AG08396 (cell line): ENCODE data around the gene DOCK1.
A peak's percentile ranks its signal among the peaks of the same experiment; 100 is the strongest.
"Not testable (repeated sequence)": the region's sequence is repeated elsewhere in the genome, so short reads cannot be mapped to it uniquely, and the experiment has no call there.

Experiments
- DNase-seq: peaks from one replicate; pipeline ENCODE4 v3.0.0; 2012; ENCODE audit warnings: low spot score, mixed read lengths

The DOCK1 gene

DNA sequence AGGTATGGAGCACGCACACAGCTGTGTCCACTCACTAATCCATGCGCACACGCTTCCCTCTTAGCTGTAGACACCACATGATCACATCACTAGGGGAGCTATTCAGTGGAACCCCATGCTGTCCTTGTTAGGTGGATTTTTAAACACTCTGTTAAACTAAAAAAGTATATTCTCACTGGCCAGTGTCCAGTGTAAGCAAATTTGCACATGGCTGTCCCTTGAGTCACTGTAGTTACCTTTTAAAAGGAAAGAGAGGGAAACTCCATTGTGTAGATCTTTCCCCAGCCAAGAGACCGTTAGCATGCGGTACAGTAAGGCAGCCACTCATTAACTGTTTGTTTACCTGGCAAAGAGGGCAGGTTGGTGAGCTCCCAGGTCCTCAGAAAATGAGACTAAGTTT lies 372.8 kb downstream of the DOCK1 start:
- peak; percentile 17 for DNase-seq

DNA sequence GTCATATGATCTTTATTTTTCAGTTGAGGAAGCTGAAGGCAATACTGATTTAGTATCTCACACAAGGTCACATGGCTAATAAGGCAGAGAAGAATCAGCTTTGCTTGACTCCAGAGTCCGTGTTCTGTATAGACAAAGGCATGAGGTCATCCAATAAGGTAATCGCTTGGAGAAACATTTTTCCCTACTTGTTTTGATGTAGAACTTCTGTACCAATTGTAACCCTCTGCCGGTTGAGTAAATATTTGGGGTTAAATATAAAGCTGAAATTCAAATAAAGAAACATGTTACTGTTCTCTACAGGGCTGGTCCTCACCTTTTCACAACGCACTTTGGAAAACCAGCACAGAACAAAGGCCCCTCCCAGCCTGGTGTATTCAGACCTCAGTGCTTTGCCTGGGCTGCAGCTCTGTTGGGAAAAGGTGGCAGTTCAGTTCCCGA lies 374.1 kb downstream of the DOCK1 start:
- DNase-seq = no peak

DNA sequence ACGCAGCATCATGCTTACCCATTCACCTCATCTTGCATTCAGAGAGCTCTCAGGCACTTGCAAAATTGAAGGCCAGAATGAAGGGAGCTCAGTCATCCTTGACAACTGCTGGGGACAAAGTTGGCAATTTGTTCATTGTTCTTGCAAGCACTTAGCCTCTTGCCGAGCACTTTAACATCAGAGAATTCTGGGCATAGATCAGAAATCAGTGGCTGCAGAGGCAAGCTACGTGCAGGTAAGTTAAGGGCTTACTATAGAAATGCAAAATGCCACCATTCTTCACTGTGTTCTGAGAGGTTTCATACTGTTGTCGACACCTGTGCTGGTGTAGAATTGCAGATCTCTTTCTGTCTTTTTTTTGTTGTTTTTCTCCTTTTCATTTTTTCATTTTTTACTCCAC lies 375.2 kb downstream of the DOCK1 start:
- no peak for DNase-seq

DNA sequence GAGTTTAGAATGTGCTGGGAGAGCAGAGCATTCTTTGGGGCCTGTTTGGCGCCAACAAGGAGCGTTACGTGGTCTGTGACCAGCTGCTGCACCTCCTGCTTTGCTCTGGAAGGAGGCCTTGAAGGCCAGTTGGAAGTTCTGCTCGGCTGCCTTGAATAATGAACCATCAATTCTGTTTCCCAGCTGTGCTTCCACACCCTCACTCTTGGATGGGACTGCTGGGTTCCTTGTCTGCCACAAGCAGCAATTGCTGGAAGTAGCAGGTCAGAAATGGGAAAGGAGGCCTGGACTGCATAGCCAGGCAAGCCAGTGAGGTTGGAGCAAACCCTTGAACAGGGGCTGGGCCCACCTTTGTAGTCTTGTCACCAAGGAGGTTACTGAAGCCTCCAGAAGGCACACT lies 377.8 kb downstream of the DOCK1 start:
- DNase-seq = no peak

DNA sequence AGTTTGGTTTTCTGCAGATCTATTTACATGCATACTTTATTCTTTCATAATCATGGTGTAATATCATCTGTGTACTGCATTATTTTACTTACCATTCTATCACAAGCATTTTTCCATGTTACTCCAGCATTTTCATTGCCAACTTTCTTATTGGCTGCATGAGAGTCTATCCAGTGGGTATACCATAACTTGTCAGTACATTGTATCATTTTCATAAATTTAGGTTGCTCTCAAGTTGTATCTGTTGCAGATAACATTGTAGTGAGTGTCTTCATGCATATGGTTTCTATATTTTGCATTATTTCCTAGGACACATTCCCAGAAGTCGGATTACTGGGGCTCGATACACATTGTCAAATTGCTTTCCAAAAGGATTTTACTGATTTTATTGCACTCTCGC lies 378.3 kb downstream of the DOCK1 start:
- DNase-seq = no peak

DNA sequence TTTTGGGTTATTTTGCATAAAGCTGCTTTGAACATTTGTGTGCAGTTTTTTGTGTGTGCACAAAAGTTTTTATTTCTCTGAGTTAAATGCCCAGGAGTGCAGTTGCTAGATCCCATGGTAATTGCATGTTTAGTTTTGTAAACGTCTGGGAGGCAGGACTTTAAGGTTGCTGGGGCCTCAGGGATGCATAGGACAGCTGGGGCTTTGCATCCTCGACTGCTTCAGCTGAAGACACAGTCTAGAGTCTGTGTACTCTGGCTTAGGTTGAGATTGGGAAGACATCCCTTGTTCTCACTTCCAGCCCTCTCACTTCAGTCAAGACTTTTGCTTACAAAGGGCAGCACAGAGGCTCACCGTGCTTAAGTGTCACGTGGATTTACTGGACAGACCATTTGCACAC lies 385.6 kb downstream of the DOCK1 start:
- no peak for DNase-seq

DNA sequence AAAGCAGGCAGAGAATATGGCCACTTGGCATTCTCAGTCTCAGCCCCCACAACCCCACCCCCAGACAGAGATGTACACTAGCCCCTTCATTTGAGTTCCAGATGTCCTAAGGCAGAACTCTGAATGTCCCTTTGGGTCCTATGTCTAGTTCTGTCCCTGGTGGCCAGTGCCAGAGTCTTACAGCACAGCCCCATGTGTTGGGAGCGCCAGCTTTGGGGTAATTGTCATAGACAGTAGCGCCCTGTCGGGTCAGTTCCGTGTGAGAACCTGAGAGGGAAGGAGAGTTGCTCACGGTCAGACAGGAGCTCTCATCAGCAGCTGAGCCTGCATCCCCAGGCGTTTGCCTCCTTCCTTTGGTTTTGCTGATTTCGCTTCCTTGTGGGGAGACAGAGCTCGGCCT lies 386.1 kb downstream of the DOCK1 start:
- DNase-seq = no peak

DNA sequence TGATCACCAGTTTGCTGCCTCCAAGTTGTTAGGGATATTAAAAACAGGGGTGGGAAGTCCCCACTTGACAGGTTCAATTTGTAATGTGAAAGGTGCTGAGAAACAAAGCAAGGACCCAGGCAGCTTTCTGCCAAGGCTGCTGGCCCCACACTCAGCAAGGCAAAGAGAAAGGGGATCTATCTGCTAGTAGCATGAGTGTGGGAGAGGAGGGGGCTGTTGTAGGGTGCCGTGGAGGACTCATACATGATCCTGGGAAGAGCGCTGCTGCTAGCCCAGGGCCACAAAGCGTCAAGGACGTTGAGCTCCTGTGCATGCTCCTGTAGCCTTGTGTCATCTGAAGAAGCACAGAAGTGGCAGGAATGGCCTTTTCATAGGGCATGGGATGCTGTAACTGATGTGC lies 387.7 kb downstream of the DOCK1 start:
- no peak for DNase-seq

DNA sequence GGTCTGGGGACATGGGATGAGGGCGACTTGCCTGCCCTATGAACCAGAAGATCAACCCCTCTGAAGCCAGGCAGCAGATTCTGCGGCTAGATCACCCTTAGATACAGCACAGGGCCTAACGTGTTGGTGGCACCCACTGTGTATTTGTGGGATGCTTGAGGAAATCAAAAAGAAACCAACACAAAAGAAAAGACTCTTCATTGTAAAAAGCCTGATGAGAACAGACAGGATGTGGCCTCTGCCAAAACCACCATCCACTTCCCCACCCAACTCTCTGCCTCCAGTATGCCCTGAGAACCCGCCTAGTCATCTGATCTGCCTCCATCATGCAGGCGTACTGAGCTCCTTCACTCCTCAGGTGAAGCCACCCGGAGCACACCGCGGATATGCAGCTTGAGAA lies 388.4 kb downstream of the DOCK1 start:
- no peak for DNase-seq

DNA sequence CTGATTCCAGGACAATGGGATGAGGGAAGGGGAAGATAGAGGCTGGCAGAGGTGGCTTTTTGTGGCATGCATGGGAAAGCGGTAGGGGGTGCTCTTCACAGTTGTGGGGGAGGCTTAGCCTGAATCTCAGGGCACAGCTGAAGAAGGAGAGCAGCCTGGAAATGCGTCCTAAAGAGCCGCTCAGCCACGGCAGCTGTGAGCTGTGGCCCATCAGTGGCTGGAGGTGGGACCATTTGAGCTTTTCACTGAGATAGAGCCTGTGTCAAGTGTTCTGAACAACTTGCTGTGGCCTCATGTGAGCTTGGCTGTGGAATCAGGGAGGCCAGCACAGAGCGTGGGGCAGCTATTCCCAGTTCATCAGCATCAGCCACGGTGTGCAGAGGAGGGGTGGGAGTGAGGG lies 391.5 kb downstream of the DOCK1 start:
- no peak for DNase-seq

DNA sequence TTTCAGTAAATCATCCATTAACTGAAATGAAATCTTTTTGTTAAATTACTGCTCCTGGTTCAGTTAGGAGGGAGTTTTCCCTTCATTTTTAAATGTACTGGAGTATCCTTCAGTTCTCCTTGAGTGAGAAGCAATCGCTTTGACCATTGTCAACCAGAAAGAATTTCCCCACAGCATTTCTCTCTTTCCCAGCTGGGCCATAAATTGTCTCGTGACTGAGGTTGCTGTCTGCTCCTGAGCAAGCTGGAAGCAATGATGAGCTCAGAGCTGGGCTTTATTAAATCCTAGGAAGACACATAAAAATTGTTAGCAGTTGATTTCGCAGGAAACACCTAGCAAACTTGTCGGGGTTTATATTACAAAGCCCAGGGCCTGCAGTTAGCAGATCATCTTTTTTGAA lies 393.2 kb downstream of the DOCK1 start:
- DNase-seq = no peak

DNA sequence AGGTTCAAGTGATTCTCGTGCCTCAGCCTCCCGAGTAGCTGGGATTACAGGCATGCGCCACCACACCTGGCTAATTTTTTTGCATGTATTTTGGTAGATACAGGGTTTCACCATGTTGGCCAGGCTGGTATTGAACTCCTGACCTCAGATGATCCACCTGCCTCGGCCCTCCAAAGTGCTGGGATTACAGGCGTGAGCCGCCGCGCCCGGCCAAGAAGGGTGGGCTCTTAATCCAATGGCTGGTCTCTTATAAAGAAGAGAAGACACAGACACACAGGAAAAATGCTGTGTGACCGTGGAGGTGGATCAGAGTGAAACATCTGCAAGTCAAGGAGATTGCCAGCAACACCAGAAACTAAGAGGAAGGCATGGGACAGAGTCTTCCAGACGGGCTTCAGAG lies 394.0 kb downstream of the DOCK1 start:
- DNase-seq = not testable (repeated sequence)

DNA sequence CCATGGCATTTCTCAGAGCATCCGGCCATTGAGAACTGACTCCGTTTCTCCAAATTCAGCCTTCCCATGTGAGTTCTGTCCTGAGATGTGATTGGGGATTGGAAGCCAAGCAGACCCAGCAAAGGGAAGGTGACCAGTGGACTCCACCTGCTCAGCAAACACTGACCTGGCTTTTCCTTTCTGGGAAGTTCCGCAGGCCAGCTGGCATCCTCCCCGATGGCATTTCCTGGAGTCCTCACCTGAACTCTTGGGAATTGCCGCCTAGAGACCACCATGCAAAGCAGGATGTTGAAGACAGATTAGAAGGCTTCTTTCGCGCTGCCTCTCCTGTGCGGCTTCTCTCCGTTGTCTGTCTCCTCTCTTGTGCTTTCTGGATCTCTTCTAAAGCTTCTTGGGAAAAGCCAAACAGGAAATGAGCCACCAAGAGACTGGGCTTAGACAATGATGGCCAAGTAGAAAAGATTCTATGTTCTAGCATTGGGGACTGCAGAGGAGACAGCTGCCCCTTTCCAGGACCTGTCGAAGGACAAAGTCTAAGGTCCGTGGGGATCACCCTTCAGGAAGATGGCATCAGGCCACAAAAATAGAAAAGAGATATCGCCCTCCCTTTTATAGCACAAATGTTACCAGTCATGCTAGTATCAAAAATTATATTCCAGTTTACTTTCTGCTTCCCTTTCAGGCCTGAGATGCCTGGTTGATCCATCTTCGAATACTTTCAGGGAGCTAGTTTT lies 394.9 kb downstream of the DOCK1 start:
- DNase-seq = no peak

DNA sequence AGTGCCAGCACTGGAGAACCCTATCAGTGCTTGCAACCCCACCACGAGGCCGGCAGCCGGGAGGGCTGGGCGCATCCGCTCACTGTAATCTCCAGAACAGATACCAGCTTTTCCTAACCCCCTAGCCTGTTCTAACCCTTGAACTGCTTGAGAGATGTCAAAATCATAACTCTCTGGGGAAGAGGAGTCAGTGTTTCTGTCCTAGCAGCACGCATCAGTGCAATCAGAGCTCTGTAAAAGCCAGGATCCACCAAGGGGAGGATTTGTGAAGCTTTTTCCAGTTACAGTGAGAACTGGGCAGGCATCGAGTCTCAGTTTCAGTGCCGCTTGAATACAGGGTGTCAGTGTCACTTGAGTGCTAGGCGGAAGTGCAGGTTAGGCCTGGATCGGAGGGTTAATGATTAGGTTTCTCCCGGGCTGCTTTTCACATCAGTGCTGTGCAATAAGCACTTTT lies 395.7 kb downstream of the DOCK1 start:
- no peak for DNase-seq

DNA sequence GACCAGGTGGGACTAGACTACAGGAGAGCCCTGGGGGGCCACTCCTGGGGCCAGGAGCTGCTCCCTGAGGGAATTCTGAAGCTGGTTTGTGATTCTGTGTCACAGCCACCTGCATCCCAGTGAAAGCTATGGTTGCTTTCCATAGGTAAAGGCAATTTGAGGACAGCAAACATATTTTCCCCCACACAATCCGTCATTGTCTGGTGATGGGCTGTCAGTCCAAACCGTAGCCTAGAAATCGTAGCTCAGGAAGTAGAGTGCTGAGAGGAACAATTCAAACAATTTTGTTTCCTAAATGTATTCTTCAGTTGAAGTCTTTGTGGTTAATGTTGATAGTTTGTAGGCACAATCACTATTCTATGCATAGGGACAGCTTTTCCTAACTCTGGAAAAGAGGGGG lies 397.1 kb downstream of the DOCK1 start:
- no peak for DNase-seq

DNA sequence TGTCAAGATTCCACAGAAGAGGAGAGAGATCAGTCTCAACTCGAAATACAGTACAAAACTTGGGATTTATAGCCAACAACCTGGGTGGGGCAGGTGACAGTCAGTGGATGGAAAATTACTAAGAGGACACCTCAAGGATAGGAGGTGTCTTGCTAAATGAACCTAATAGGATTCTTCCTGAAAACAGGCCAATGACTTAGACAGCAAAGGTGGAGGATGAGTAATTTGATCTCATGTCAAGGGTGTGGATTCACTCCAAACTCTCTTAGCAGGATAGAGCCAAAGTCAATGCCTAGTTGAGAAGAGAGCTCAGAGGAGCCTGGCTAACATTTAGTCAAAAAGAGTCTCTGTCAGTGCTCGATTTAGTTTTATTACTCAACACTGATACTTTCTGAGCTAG lies 397.9 kb downstream of the DOCK1 start:
- DNase-seq = no peak

DNA sequence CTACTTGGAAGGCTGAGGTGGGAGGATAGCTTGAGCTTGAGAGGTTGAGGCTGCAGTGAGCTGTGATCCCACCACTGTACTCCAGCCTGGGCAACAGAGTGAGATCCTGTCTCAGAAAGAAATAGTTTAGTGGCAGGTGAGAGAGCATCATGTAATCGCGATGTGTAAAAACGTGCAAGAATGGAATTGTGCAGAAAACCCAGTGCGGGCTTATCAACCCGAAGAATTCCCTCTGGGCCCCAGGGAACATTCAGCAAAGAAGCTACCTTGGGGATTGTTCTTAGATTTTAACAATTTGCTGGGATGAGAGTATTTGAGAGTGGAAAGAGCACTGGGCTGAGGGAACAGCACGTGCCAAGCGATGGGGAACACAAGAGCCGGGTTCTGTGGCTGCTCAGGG lies 398.5 kb downstream of the DOCK1 start:
- no peak for DNase-seq

DNA sequence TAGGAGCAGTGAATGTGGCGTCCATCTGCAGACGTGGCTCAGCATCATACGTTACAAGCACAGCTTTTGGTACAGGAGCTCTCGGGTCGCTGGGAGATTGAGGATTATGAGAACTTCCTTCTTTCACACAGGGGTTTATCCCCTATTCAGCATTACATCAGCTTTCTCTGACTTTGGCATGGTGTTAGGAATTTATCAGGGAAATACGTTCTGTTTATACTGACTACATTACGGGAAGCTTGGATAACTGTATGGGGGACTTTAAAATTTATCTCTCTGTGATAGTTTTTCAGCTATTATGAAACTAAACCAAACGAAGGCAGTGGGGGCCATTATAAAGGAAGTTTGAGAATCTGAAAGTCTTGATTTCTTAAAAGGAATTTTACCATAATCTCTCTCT lies 401.3 kb downstream of the DOCK1 start:
- no peak for DNase-seq

DNA sequence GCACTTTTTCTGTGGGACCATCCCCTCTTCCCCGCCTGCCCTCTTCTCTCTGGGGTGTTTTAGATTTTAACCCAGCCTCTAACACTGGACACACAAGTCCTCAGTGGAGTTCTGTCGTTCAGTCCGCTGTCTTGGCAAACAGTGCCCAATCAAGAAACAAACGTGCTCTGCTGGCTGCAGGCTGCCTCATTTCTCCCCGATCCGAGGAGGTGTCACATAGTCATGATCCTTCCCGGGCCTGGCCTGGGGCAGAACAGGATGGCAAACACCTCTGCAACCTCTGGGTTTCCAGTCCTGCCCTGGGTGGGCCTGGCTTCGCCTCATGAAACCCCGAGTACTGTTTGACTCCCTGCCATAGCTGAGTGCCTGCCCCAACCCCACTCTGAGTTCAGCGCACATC lies 402.1 kb downstream of the DOCK1 start:
- DNase-seq = no peak

DNA sequence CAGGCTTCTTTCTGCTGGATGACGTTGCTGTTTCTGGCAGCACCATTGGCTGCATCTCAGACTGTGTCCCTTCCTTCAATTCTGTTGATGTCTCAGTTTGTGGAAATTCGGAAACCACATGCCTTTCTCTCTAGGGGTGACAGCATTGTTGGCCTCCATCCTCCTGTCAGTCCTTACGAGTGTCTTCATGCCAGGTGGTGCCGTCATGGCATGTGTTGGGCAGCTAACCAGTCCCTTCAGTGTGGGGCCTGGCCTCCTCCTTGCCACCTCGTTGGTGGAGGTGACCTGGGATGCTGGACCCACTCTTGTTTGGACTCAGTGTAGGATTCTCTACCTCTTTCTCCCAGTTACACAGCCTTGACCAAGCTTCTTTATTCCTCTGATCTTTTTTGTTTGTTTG lies 402.8 kb downstream of the DOCK1 start:
- DNase-seq = no peak

DNA sequence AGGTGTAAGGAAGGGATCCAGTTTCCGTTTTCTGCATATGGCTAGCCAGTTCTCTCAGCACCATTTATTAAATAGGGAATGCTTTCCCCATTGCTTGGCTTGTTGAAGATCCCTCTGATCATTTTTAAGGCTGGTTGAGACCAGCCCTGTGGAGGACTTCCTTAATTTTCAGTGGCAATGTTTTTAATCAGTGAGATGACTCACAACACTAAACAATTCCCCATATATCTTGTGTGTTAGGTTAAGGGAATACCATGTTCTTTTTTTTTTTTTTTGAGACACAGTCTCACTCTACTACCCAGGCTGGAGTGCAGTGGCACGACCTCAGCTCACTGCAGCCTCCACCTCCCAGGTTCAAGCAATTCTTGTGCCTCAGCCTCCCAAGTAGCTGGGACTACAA lies 404.4 kb downstream of the DOCK1 start:
- not testable (repeated sequence) for DNase-seq

DNA sequence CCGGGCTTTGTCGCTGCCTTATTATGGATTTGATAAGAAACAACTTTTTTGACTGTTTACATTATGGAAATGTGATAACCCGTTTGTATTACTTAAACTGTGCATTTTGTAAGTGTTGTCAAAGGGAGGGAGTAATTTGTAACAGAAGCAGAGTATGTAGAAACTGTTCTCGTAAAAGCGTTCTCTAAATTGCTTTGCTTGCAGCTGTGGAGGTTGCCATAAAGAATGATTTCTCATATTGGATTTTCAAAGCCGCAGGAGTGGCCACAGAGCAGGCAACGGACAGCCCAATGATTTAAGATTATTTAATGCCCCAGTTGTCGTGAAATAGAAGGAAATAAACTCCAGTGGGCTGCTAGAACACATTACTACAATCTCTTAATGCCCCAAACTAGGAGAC lies 405.2 kb downstream of the DOCK1 start:
- DNase-seq = no peak

DNA sequence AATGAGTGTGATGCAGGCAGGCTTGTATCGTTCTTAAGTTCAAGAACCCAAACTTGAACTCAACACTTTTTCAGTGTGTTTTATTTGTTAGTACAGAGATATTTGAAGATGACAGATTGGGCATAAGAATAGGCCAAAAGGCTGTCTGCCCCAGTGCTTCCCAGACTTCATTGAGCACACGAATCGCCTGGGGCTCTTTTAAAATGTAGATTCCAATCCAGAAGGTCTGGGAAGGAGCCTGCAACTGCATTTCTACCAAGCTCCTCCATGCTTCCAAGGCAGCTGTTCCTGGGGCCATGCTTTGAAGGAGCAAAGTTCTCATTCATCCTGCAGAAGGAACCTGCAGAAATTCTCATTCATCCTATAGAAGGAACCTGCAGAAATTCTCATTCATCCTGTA lies 405.7 kb downstream of the DOCK1 start:
- no peak for DNase-seq

DNA sequence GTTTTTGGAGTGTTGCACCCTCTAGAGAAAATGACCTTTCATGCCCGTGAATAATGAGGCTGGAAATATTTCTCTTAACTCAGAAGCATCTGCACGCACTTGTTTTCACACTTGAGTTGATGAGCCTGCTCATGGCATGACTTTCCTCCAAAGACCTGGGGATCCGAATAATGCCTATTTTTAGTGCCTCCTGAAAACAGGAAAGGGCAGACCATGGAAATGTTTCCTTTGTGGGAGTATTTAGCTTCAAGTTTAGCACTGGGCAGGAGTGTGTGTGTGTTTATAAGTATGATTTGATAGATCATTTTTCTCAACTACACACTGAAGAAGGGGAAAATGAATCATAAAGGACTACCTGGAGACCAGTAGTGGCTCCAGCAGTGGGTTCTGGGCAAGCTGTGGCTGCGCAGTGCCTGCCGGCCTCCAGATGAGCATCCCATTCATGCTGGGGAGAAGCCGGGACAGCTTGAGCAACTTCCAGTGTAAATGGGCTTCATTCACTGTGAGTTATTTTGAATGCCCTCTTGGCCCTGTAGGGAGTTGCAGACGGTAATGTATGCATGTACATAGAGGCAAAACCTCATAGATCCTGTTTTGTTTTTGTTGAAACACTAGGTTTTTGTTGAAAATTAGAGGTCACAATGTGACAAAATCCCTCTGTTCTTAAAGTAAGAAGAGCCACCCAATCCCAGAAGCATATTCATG lies 408.9 kb downstream of the DOCK1 start:
- no peak for DNase-seq
